MM.1S (cell line): ENCODE results near the gene CTSL.
"Not testable (repeated sequence)": the region's sequence is repeated elsewhere in the genome, so short reads cannot be mapped to it uniquely, and the experiment has no call there.

Source experiments
- DNase-seq: peaks from one replicate; pipeline ENCODE4 v3.0.0-alpha.2; 2015
- H2AFZ ChIP-seq: fragments of 300-600 bp; sonication (generic); 2 replicates; pipeline ENCODE4 v1.6.0; 2016; ENCODE audit warnings: antibody characterized with exemption, low read length
- H3F3A ChIP-seq: fragments of 300-600 bp; sonication (generic); 2 replicates; pipeline ENCODE4 v1.6.1; 2016; ENCODE audit warnings: mild to moderate bottlenecking, antibody characterized with exemption, low read length, moderate library complexity, mixed read lengths; ENCODE audit not compliant: insufficient read depth
- H3K27ac ChIP-seq: fragments of 300-600 bp; sonication (generic); 2 replicates; pipeline ENCODE4 v1.5.1; 2016; ENCODE audit warnings: mild to moderate bottlenecking, low read length
- H3K27me3 ChIP-seq: fragments of 300-600 bp; sonication (generic); replicated peaks from 2 replicates; pipeline ENCODE4 v1.6.0; 2016; ENCODE audit warnings: low read length; ENCODE audit not compliant: insufficient read depth
- H3K36me3 ChIP-seq: fragments of 300-600 bp; sonication (generic); replicated peaks from 2 replicates; pipeline ENCODE4 v1.6.1; 2016; ENCODE audit warnings: mild to moderate bottlenecking, low read length, mixed read lengths; ENCODE audit not compliant: insufficient read depth
- H3K4me1 ChIP-seq: fragments of 300-600 bp; sonication (generic); 2 replicates; pipeline ENCODE4 v1.6.1; 2016; ENCODE audit warnings: low read length, mixed read lengths
- H3K4me2 ChIP-seq: fragments of 300-600 bp; sonication (generic); 2 replicates; pipeline ENCODE4 v1.6.0; 2016; ENCODE audit warnings: low read depth, low read length
- H3K4me3 ChIP-seq: fragments of 300-600 bp; sonication (generic); 2 replicates; pipeline ENCODE4 v1.5.1; 2016; ENCODE audit warnings: low read length, mixed read lengths
- H3K79me2 ChIP-seq: fragments of 300-600 bp; sonication (generic); 2 replicates; pipeline ENCODE4 v1.6.1; 2016; ENCODE audit warnings: mixed run types, low read length, mixed read lengths
- H3K9ac ChIP-seq: fragments of 300-600 bp; sonication (generic); 2 replicates; pipeline ENCODE4 v1.6.1; 2016; ENCODE audit warnings: low read length, mixed read lengths
- H3K9me2 ChIP-seq: fragments of 300-600 bp; sonication (generic); replicated peaks from 2 replicates; pipeline ENCODE4 v1.6.1; 2016; ENCODE audit warnings: mild to moderate bottlenecking, low read length, mixed read lengths; ENCODE audit not compliant: insufficient read depth
- H3K9me3 ChIP-seq: fragments of 300-600 bp; sonication (generic); replicated peaks from 2 replicates; pipeline ENCODE4 v1.6.1; 2016; ENCODE audit warnings: mild to moderate bottlenecking, low read length, mixed read lengths; ENCODE audit not compliant: insufficient read depth
- H4K20me1 ChIP-seq: fragments of 300-600 bp; sonication (generic); 2 replicates; pipeline ENCODE4 v1.6.1; 2016; ENCODE audit warnings: mild to moderate bottlenecking, low read length, moderate library complexity, mixed read lengths; ENCODE audit not compliant: insufficient read depth
- EZH2 ChIP-seq: fragments of 300-600 bp; sonication (generic); optimal IDR thresholded peaks from 2 replicates; pipeline ENCODE3; 2017; ENCODE audit warnings: low read depth, mild to moderate bottlenecking, antibody characterized with exemption, low read length, mixed read lengths
- EZH2phosphoT487 ChIP-seq: fragments of 300-600 bp; sonication (generic); IDR thresholded peaks from 2 replicates; pipeline ENCODE4 v1.6.1; 2018; ENCODE audit warnings: antibody characterized with exemption, low read length
- TF ChIP-seq, protein P1 (sequence below): fragments of 300-600 bp; sonication (generic); IDR thresholded peaks from 2 replicates; pipeline ENCODE4 v1.5.1; 2016; ENCODE audit warnings: antibody characterized with exemption, low read length, mixed read lengths

The CTSL gene

DNA sequence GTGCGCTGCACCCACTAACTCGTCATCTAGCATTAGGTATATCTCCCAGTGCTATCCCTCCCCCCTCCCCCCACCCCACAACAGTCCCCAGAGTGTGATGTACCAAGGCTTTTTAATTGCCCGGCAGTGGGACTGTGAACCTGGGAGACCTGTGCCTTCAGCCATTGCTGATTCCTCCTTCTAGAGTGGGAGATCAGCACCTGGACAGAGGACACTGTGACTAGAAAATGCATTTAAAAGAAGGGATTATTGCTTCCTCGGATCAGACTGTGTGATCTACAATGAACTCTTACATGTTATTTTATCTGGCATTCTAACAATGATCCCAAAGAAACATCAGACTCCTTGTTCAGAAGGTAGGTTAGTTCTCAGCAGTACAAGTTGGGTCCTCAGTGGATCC is 25.9 kb downstream of the CTSL start:
- Histone ChIP-seq H3K9me3 (no peaks in the 10 kb centered on the region), H3K9ac (no peak overlapping the region), H3F3A (no peaks in the 10 kb centered on the region), H3K4me1 (no peaks in the 10 kb centered on the region), H3K36me3 (no peaks in the 10 kb centered on the region), H3K79me2 (no peaks in the 10 kb centered on the region), H3K27me3 (no peaks in the 10 kb centered on the region), H3K4me2 (no peak overlapping the region), H3K4me3 (no peak overlapping the region), H3K9me2 (no peaks in the 10 kb centered on the region), H3K27ac (no peak overlapping the region), H2AFZ (no peak overlapping the region), H4K20me1 (no peaks in the 10 kb centered on the region)
- TF ChIP-seq, protein P1, sequence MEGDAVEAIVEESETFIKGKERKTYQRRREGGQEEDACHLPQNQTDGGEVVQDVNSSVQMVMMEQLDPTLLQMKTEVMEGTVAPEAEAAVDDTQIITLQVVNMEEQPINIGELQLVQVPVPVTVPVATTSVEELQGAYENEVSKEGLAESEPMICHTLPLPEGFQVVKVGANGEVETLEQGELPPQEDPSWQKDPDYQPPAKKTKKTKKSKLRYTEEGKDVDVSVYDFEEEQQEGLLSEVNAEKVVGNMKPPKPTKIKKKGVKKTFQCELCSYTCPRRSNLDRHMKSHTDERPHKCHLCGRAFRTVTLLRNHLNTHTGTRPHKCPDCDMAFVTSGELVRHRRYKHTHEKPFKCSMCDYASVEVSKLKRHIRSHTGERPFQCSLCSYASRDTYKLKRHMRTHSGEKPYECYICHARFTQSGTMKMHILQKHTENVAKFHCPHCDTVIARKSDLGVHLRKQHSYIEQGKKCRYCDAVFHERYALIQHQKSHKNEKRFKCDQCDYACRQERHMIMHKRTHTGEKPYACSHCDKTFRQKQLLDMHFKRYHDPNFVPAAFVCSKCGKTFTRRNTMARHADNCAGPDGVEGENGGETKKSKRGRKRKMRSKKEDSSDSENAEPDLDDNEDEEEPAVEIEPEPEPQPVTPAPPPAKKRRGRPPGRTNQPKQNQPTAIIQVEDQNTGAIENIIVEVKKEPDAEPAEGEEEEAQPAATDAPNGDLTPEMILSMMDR: no peak
- TF ChIP-seq EZH2: no peak
- no peak for TF ChIP-seq EZH2phosphoT487
- no peak for DNase-seq

- Histone ChIP-seq H4K20me1 (no peaks in the 10 kb centered on the region), H3K9me3 (no peaks in the 10 kb centered on the region), H3K36me3 (no peaks in the 10 kb centered on the region), H3K27me3 (no peaks in the 10 kb centered on the region), H3F3A (no peaks in the 10 kb centered on the region), H3K9ac (no peak overlapping the region), H3K79me2 (no peaks in the 10 kb centered on the region), H3K4me2 (no peak overlapping the region), H3K4me3 (no peak overlapping the region), H3K4me1 (no peaks in the 10 kb centered on the region), H3K9me2 (no peaks in the 10 kb centered on the region), H2AFZ (no peak overlapping the region), H3K27ac (no peak overlapping the region)
- no peak for TF ChIP-seq EZH2phosphoT487
- TF ChIP-seq, protein P1: no peak
- TF ChIP-seq EZH2: no peak
- no peak for DNase-seq
Observed at GRCh38 chr9:87753313-87753712, 27.4 kb downstream of the CTSL start.

DNA sequence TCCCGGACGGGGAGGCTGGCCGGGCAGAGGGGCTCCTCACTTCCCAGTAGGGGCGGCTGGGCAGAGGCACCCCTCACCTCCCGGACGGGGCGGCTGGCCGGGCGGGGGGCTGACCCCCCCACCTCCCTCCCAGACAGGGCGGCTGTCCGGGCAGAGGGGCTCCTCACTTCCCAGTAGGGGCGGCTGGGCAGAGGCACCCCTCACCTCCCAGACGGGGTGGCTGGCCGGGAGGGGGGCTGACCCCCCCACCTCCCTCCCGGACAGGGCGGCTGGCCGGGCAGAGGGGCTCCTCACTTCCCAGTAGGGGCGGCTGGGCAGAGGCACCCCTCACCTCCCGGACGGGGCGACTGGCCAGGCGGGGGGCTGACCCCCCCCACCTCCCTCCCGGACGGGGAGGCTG is 32.4 kb downstream of the CTSL start:
- H3K79me2 ChIP-seq, H3K27ac ChIP-seq, DNase-seq, H3K9me2 ChIP-seq, H3K4me2 ChIP-seq, H3F3A ChIP-seq, H3K4me1 ChIP-seq, H3K9ac ChIP-seq, H3K36me3 ChIP-seq, H3K27me3 ChIP-seq, H2AFZ ChIP-seq, H4K20me1 ChIP-seq, H3K9me3 ChIP-seq, H3K4me3 ChIP-seq: not testable (repeated sequence)

- H3K79me2 ChIP-seq, H3K9me3 ChIP-seq, H3K27me3 ChIP-seq, H3K27ac ChIP-seq, DNase-seq, H3K4me1 ChIP-seq, H3F3A ChIP-seq, H3K36me3 ChIP-seq, H3K4me2 ChIP-seq, H4K20me1 ChIP-seq, H3K4me3 ChIP-seq, H3K9me2 ChIP-seq, H2AFZ ChIP-seq, H3K9ac ChIP-seq: not testable (repeated sequence)
Observed at GRCh38 chr9:87759980-87760379, 34.1 kb downstream of the CTSL start.
